Activated naive CD4-positive, alpha-beta T cell treated with anti-CD3 and anti-CD28 coated beads, Interleukin-2, amount 10 ng/mL, durations not matched to agents 7 days and 5 days (primary cell): ENCODE measurements around the gene CYB561.

Experiments used
- CTCF ChIA-PET: fragments of 350-600 bp; sonication (Branson Sonifier 250); formaldehyde crosslinking; loops from one replicate; lab custom pipeline; 2021; ENCODE audit warnings: antibody characterized with exemption; lab: Charles Lee
- DNase-seq: peaks from one replicate; pipeline ENCODE4 v3.0.0-alpha.2; 2020
- H3K27ac Mint-ChIP-seq: one replicate; pipeline ENCODE4 v1.8.0; 2021; ENCODE audit warnings: mild to moderate bottlenecking, moderate library complexity, mixed read lengths
- H3K27me3 Mint-ChIP-seq: one replicate; pipeline ENCODE4 v1.8.0; 2021; ENCODE audit warnings: mild to moderate bottlenecking, mixed read lengths
- H3K36me3 Mint-ChIP-seq: one replicate; pipeline ENCODE4 v1.8.0; 2021; ENCODE audit warnings: mixed read lengths
- H3K4me1 Mint-ChIP-seq: one replicate; pipeline ENCODE4 v1.8.0; 2021; ENCODE audit warnings: mixed read lengths
- H3K4me3 Mint-ChIP-seq: one replicate; pipeline ENCODE4 v1.8.0; 2021; ENCODE audit warnings: mild to moderate bottlenecking, moderate library complexity, mixed read lengths
- H3K9me3 Mint-ChIP-seq: one replicate; pipeline ENCODE4 v1.8.0; 2021; ENCODE audit warnings: mixed read lengths

The CYB561 gene

GRCh38 chr17:63483655-63484575, 37.8 kb upstream of the CYB561 start:
- Mint-ChIP-seq H3K4me1 (peaks cover 2% of the 10 kb centered on the region), H3K36me3 (no peaks in the 10 kb centered on the region), H3K4me3 (no peak overlapping the region), H3K27me3 (peaks cover 31% of the 10 kb centered on the region), H3K9me3 (no peaks in the 10 kb centered on the region), H3K27ac (no peak overlapping the region)
- CTCF ChIA-PET, result interaction anchor here (1.4 to 8.7 kb wide), 2 partner anchors 56 to 77 kb away, joined by 3 to 235 read pairs; no protein-coding TSS in a partner anchor
- DNase-seq, result no peak

GRCh38 chr17:63483038-63483437, 36.9 kb upstream of the CYB561 start:
- H3K9me3 Mint-ChIP-seq, result no peaks in the 10 kb centered on the region
- no peak overlapping the region for H3K4me3 Mint-ChIP-seq
- H3K36me3 Mint-ChIP-seq, result no peaks in the 10 kb centered on the region
- no peak for DNase-seq
- CTCF ChIA-PET, result interaction anchor here (1.4 to 8.7 kb wide), 2 partner anchors 55 to 76 kb away, joined by 3 to 235 read pairs; no protein-coding TSS in a partner anchor
- peaks cover 5% of the 10 kb centered on the region for H3K4me1 Mint-ChIP-seq
- no peak overlapping the region for H3K27ac Mint-ChIP-seq
- H3K27me3 Mint-ChIP-seq, result peaks cover 40% of the 10 kb centered on the region

- CTCF ChIA-PET, result interaction anchor here (1.1 to 8.7 kb wide), 3 partner anchors 55 to 129 kb away, joined by 3 to 235 read pairs (median 4); no protein-coding TSS in a partner anchor
- Mint-ChIP-seq H3K27me3 (peaks cover 45% of the 10 kb centered on the region), H3K4me1 (peaks cover 10% of the 10 kb centered on the region), H3K4me3 (no peak overlapping the region), H3K36me3 (no peaks in the 10 kb centered on the region), H3K27ac (no peak overlapping the region), H3K9me3 (no peaks in the 10 kb centered on the region)
- DNase-seq, result no peak
Measured at GRCh38 chr17:63482509-63482908, 36.4 kb upstream of the CYB561 start.

GRCh38 chr17:63481488-63481870, 35.4 kb upstream of the CYB561 start:
- H3K4me3 Mint-ChIP-seq, result no peak overlapping the region
- no peak overlapping the region for H3K27ac Mint-ChIP-seq
- CTCF ChIA-PET, result interaction anchor here (1.1 to 8.7 kb wide), 4 partner anchors 47 to 136 kb away, joined by 3 to 235 read pairs (median 5); no protein-coding TSS in a partner anchor
- no peaks in the 10 kb centered on the region for H3K36me3 Mint-ChIP-seq
- H3K4me1 Mint-ChIP-seq, result peaks cover 11% of the 10 kb centered on the region
- peaks cover 55% of the 10 kb centered on the region for H3K27me3 Mint-ChIP-seq
- DNase-seq, result peak; percentile 11
- no peaks in the 10 kb centered on the region for H3K9me3 Mint-ChIP-seq

- CTCF ChIA-PET, result interaction anchor here (1.3 to 8.7 kb wide), 4 partner anchors 12 to 137 kb away, joined by 3 to 235 read pairs (median 8); no protein-coding TSS in a partner anchor
- Mint-ChIP-seq H3K36me3 (no peaks in the 10 kb centered on the region), H3K27me3 (peaks cover 60% of the 10 kb centered on the region), H3K27ac (no peak overlapping the region), H3K4me3 (no peak overlapping the region), H3K4me1 (peaks cover 14% of the 10 kb centered on the region), H3K9me3 (no peaks in the 10 kb centered on the region)
- DNase-seq, result peak; percentile 17
Measured at GRCh38 chr17:63480826-63481487, 34.9 kb upstream of the CYB561 start.

- Mint-ChIP-seq H3K9me3 (no peaks in the 10 kb centered on the region), H3K4me3 (no peak overlapping the region), H3K4me1 (peaks cover 16% of the 10 kb centered on the region), H3K36me3 (no peaks in the 10 kb centered on the region), H3K27ac (no peak overlapping the region), H3K27me3 (peaks cover 67% of the 10 kb centered on the region)
- peak; percentile 10 for DNase-seq
- CTCF ChIA-PET, result interaction anchor here (1.1 to 8.7 kb wide), 11 partner anchors 9 to 137 kb away, joined by 3 to 235 read pairs (median 6); no protein-coding TSS in a partner anchor
Measured at GRCh38 chr17:63480192-63480784, 34.2 kb upstream of the CYB561 start.

- CTCF ChIA-PET, result interaction anchor here (0.6 to 8.7 kb wide), 21 partner anchors 7 to 200 kb away, joined by 3 to 235 read pairs (median 5); no protein-coding TSS in a partner anchor
- Mint-ChIP-seq H3K4me3 (no peak overlapping the region), H3K27me3 (peaks cover 74% of the 10 kb centered on the region)
Measured at GRCh38 chr17:63479495-63480184, 33.5 kb upstream of the CYB561 start.

GRCh38 chr17:63478814-63479494, 32.8 kb upstream of the CYB561 start:
- CTCF ChIA-PET, result interaction anchor here (0.6 to 8.7 kb wide), 23 partner anchors 8 to 201 kb away, joined by 3 to 235 read pairs (median 5); no protein-coding TSS in a partner anchor
- peak overlapping the region; percentile 21 for H3K27ac Mint-ChIP-seq
- H3K4me1 Mint-ChIP-seq, result peaks cover 18% of the 10 kb centered on the region
- DNase-seq, result peak; percentile 88
- no peaks in the 10 kb centered on the region for H3K9me3 Mint-ChIP-seq
- H3K36me3 Mint-ChIP-seq, result no peaks in the 10 kb centered on the region
- H3K27me3 Mint-ChIP-seq, result peaks cover 80% of the 10 kb centered on the region
- H3K4me3 Mint-ChIP-seq, result peak overlapping the region; percentile 17

More at GRCh38 chr17:63479495-63480184, 33.5 kb upstream of the CYB561 start:
- DNase-seq, result peak; percentile 16
- Mint-ChIP-seq H3K27ac (no peak overlapping the region), H3K36me3 (no peaks in the 10 kb centered on the region), H3K9me3 (no peaks in the 10 kb centered on the region), H3K4me1 (peaks cover 16% of the 10 kb centered on the region)

- H3K9me3 Mint-ChIP-seq, result no peaks in the 10 kb centered on the region
- peak overlapping the region; percentile 70 for H3K4me3 Mint-ChIP-seq
- no peaks in the 10 kb centered on the region for H3K36me3 Mint-ChIP-seq
- DNase-seq, result no peak
- peak overlapping the region; percentile 37 for H3K27ac Mint-ChIP-seq
- peaks cover 18% of the 10 kb centered on the region for H3K4me1 Mint-ChIP-seq
- H3K27me3 Mint-ChIP-seq, result peaks cover 88% of the 10 kb centered on the region
- CTCF ChIA-PET, result interaction anchor here (0.8 to 8.7 kb wide), 12 partner anchors 9 to 148 kb away, joined by 3 to 235 read pairs (median 7); no protein-coding TSS in a partner anchor
Measured at GRCh38 chr17:63477480-63478440, 31.7 kb upstream of the CYB561 start.

- Mint-ChIP-seq H3K4me3 (peak within 1 kb of the TSS; percentile 70), H3K27ac (peak within 1 kb of the TSS; percentile 37), H3K27me3 (peaks cover 88% of the 10 kb centered on the region), H3K4me1 (peaks cover 18% of the 10 kb centered on the region), H3K36me3 (no peaks in the 10 kb centered on the region), H3K9me3 (no peaks in the 10 kb centered on the region)
- DNase-seq, result peak; percentile 68
- CTCF ChIA-PET, result interaction anchor here (2.6 to 8.7 kb wide), 3 partner anchors 49 to 135 kb away, joined by 8 to 235 read pairs (median 32); no protein-coding TSS in a partner anchor
Measured at GRCh38 chr17:63476854-63477479, 30.9 kb upstream of the CYB561 start, which contains the start of gene ACE. Gene ACE, plus strand, starts transcription at chr17:63477061. Its CDS starts 34 bp downstream, at chr17:63477095.

- CTCF ChIA-PET, result interaction anchor here (2.6 to 8.7 kb wide), 3 partner anchors 49 to 136 kb away, joined by 8 to 235 read pairs (median 32); no protein-coding TSS in a partner anchor
- peak; percentile 39 for DNase-seq
Measured at GRCh38 chr17:63476459-63476853, 30.4 kb upstream of the CYB561 start.

More at GRCh38 chr17:63476459-63476853, 30.4 kb upstream of the CYB561 start:
- H3K4me1 Mint-ChIP-seq, result peaks cover 18% of the 10 kb centered on the region
- no peak overlapping the region for H3K27ac Mint-ChIP-seq
- H3K4me3 Mint-ChIP-seq, result peak overlapping the region; percentile 35
- H3K36me3 Mint-ChIP-seq, result no peaks in the 10 kb centered on the region
- peaks cover 90% of the 10 kb centered on the region for H3K27me3 Mint-ChIP-seq
- no peaks in the 10 kb centered on the region for H3K9me3 Mint-ChIP-seq
